HEK293T (cell line): Measurements from ENCODE around the gene EBF3.

Experiments
- ARNT ChIP-seq: fragments of 450-650 bp; IDR thresholded peaks from 2 replicates; pipeline ENCODE4 v1.6.1; 2017; ENCODE audit warnings: mild to moderate bottlenecking
- BHLHE40 ChIP-seq: fragments of 450-650 bp; IDR thresholded peaks from 2 replicates; pipeline ENCODE4 v1.6.1; 2016; ENCODE audit warnings: mild to moderate bottlenecking, moderate library complexity, borderline replicate concordance
- FOXA1 ChIP-seq: fragments of 450-650 bp; IDR thresholded peaks from 2 replicates; pipeline ENCODE4 v1.6.1; 2016; ENCODE audit warnings: mild to moderate bottlenecking
- FOXK2 ChIP-seq: fragments of 450-650 bp; IDR thresholded peaks from 2 replicates; pipeline ENCODE4 v1.6.1; 2016; ENCODE audit warnings: mild to moderate bottlenecking
- FOXM1 ChIP-seq: fragments of 450-650 bp; IDR thresholded peaks from 2 replicates; pipeline ENCODE4 v1.6.1; 2017; ENCODE audit warnings: mild to moderate bottlenecking, borderline replicate concordance
- L3MBTL2 ChIP-seq: fragments of 450-650 bp; conservative IDR thresholded peaks from 2 replicates; pipeline ENCODE4 v1.6.1; 2016; ENCODE audit warnings: mild to moderate bottlenecking
- LEF1 ChIP-seq: fragments of 450-650 bp; IDR thresholded peaks from 2 replicates; pipeline ENCODE4 v1.6.1; 2017; ENCODE audit warnings: mild to moderate bottlenecking, borderline replicate concordance
- NFRKB ChIP-seq: fragments of 450-650 bp; IDR thresholded peaks from 2 replicates; pipeline ENCODE4 v1.6.1; 2016; ENCODE audit warnings: mild to moderate bottlenecking, moderate library complexity
- SP1 ChIP-seq: fragments of 450-650 bp; IDR thresholded peaks from 2 replicates; pipeline ENCODE4 v1.6.1; 2017
- SUZ12 ChIP-seq: fragments of 450-650 bp; IDR thresholded peaks from 2 replicates; pipeline ENCODE4 v1.6.1; 2016; ENCODE audit warnings: mild to moderate bottlenecking
- TARDBP ChIP-seq: fragments of 450-650 bp; IDR thresholded peaks from 2 replicates; pipeline ENCODE4 v1.6.1; 2016
- TF ChIP-seq, protein P1 (sequence below): fragments of 450-650 bp; IDR thresholded peaks from 2 replicates; pipeline ENCODE4 v1.6.1; 2016

DNA sequence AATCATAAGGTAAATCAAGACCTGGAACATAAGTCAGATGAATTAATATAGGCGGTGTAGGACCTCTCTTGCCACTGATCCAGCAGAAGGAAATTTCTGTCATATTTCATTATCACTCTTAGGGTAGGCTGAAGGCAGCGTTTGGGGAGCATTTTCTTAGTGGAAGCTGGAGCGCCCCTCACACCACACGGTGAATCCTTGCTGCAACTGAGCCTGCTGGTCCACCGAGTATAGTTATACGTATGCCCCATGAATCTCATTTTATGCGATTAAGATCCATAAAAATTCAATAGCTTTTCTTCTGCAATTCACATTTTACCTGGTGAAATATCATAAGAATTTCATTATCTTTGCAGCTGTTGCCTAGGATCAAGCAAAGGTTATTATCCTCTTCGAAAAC is 19.6 kb downstream of the EBF3 start:
- TF ChIP-seq, protein P1, sequence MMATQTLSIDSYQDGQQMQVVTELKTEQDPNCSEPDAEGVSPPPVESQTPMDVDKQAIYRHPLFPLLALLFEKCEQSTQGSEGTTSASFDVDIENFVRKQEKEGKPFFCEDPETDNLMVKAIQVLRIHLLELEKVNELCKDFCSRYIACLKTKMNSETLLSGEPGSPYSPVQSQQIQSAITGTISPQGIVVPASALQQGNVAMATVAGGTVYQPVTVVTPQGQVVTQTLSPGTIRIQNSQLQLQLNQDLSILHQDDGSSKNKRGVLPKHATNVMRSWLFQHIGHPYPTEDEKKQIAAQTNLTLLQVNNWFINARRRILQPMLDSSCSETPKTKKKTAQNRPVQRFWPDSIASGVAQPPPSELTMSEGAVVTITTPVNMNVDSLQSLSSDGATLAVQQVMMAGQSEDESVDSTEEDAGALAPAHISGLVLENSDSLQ = no peak
- TF ChIP-seq SUZ12 = no peak
- no peak for TF ChIP-seq NFRKB
- no peak for TF ChIP-seq SP1
- TF ChIP-seq L3MBTL2 = no peak
- no peak for TF ChIP-seq TARDBP
- TF ChIP-seq ARNT = no peak
- no peak for TF ChIP-seq FOXK2
- TF ChIP-seq LEF1 = no peak
- no peak for TF ChIP-seq FOXA1
- TF ChIP-seq BHLHE40 = no peak
- TF ChIP-seq FOXM1 = no peak
